Astrocyte (in vitro differentiated cells and primary cell): Measurements from ENCODE around the gene CYP3A7.

ENCODE experiments used
- EZH2 ChIP-seq: IDR thresholded peaks from 2 replicates; pipeline ENCODE4 v1.6.1; 2012; ENCODE audit warnings: mild to moderate bottlenecking, low read length, inconsistent platforms; ENCODE audit not compliant: insufficient read depth
- TF ChIP-seq, protein P1 (sequence below): IDR thresholded peaks from 2 replicates; pipeline ENCODE4 v1.5.1; 2011; ENCODE audit warnings: low read depth, mild to moderate bottlenecking, inconsistent platforms, low read length, moderate library complexity; ENCODE audit not compliant: insufficient read depth

- no peak for TF ChIP-seq EZH2
- TF ChIP-seq, protein P1, sequence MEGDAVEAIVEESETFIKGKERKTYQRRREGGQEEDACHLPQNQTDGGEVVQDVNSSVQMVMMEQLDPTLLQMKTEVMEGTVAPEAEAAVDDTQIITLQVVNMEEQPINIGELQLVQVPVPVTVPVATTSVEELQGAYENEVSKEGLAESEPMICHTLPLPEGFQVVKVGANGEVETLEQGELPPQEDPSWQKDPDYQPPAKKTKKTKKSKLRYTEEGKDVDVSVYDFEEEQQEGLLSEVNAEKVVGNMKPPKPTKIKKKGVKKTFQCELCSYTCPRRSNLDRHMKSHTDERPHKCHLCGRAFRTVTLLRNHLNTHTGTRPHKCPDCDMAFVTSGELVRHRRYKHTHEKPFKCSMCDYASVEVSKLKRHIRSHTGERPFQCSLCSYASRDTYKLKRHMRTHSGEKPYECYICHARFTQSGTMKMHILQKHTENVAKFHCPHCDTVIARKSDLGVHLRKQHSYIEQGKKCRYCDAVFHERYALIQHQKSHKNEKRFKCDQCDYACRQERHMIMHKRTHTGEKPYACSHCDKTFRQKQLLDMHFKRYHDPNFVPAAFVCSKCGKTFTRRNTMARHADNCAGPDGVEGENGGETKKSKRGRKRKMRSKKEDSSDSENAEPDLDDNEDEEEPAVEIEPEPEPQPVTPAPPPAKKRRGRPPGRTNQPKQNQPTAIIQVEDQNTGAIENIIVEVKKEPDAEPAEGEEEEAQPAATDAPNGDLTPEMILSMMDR: no peak
Measured at GRCh38 chr7:99720800-99721595, 14.0 kb downstream of the CYP3A7 start.
